MCF 10A (cell line): Measurements from ENCODE around the gene NEMP1. TPM values are rescaled to one million over a fixed set of nuclear protein-coding genes. Genes with fewer than 3 reads are reported as not detected.

Experiments used
- BruUV-seq: library from RNA; stranded (reverse); fragments of 400-500 nt; replicated peaks from 2 replicates; lab custom pipeline; 2021; lab: Mats Ljungman, UMichigan
- CTCF ChIA-PET: fragments of 300-600 bp; sonication (Branson Sonifier 250); formaldehyde crosslinking; extraction: SDS; loops from one replicate; lab custom pipeline; 2021; ENCODE audit warnings: antibody characterized with exemption, inconsistent platforms; lab: Yijun Ruan, JAX
- POLR2A ChIA-PET: fragments of 300-600, 350-650 bp; sonication (Branson Sonifier 250); formaldehyde crosslinking; extraction: SDS; loops from one replicate; lab custom pipeline; 2020; ENCODE audit warnings: antibody characterized with exemption, inconsistent platforms; lab: Yijun Ruan, JAX
- DNase-seq: peaks from one replicate; pipeline ENCODE4 v3.0.0-alpha.2; 2018; ENCODE audit not compliant: unreplicated experiment
- H3K27ac Mint-ChIP-seq: one replicate; pipeline ENCODE4 v1.8.0; 2022; ENCODE audit warnings: mild to moderate bottlenecking, low read depth, mixed read lengths; ENCODE audit not compliant: unreplicated experiment
- H3K27me3 Mint-ChIP-seq: one replicate; pipeline ENCODE4 v1.8.0; 2022; ENCODE audit warnings: mixed read lengths; ENCODE audit not compliant: insufficient read depth, unreplicated experiment
- H3K36me3 Mint-ChIP-seq: one replicate; pipeline ENCODE4 v1.8.0; 2022; ENCODE audit warnings: mild to moderate bottlenecking, moderate library complexity, mixed read lengths; ENCODE audit not compliant: insufficient read depth, unreplicated experiment
- H3K4me1 Mint-ChIP-seq: one replicate; pipeline ENCODE4 v1.8.0; 2022; ENCODE audit warnings: mixed read lengths; ENCODE audit not compliant: insufficient read depth, unreplicated experiment
- H3K4me3 Mint-ChIP-seq: one replicate; pipeline ENCODE4 v1.8.0; 2022; ENCODE audit warnings: mild to moderate bottlenecking, moderate library complexity, mixed read lengths; ENCODE audit not compliant: unreplicated experiment
- H3K9me3 Mint-ChIP-seq: one replicate; pipeline ENCODE4 v1.8.0; 2022; ENCODE audit warnings: mixed read lengths; ENCODE audit not compliant: unreplicated experiment
- intact Hi-C: fragments of 100-400 bp; cut with micrococcal nuclease; formaldehyde crosslinking; loops from 2 replicates; pipeline ENCODE4 v1.14.1; 2022
- total RNA-seq: library from RNA; stranded (reverse); gene quantifications from 2 replicates; pipeline ENCODE4 v1.2.3, GENCODE V29; 2022
- TF ChIP-seq, protein P1 (sequence below): fragments of 200-600 bp; IDR thresholded peaks from one replicate; pipeline ENCODE4 v1.8.0; 2022; ENCODE audit warnings: antibody characterized with exemption, mild to moderate bottlenecking; ENCODE audit not compliant: unreplicated experiment

The NEMP1 gene
- total RNA-seq, 1 experiment from 2014 or later: 17.5 TPM

GRCh38 chr12:57051011-57051410, 27.6 kb downstream of the NEMP1 start:
- Mint-ChIP-seq H3K27me3 (peaks cover 16% of the 10 kb centered on the region), H3K4me3 (no peak overlapping the region), H3K4me1 (no peaks in the 10 kb centered on the region), H3K36me3 (no peaks in the 10 kb centered on the region), H3K27ac (no peak overlapping the region), H3K9me3 (no peaks in the 10 kb centered on the region)
- no peak for DNase-seq
- POLR2A ChIA-PET: interaction anchor here (0.5 to 1.0 kb wide), 2 partner anchors 14 to 24 kb away, joined by 3 read pairs; no protein-coding TSS in a partner anchor
- BruUV-seq: no TSS peak
- CTCF ChIA-PET: interaction anchor here (0.6 to 6.9 kb wide), 4 partner anchors 10 to 235 kb away, joined by 3 to 82 read pairs (median 6); partner anchors contain the start of gene ZBTB39
- intact Hi-C loops: no loop called here
- TF ChIP-seq, protein P1, sequence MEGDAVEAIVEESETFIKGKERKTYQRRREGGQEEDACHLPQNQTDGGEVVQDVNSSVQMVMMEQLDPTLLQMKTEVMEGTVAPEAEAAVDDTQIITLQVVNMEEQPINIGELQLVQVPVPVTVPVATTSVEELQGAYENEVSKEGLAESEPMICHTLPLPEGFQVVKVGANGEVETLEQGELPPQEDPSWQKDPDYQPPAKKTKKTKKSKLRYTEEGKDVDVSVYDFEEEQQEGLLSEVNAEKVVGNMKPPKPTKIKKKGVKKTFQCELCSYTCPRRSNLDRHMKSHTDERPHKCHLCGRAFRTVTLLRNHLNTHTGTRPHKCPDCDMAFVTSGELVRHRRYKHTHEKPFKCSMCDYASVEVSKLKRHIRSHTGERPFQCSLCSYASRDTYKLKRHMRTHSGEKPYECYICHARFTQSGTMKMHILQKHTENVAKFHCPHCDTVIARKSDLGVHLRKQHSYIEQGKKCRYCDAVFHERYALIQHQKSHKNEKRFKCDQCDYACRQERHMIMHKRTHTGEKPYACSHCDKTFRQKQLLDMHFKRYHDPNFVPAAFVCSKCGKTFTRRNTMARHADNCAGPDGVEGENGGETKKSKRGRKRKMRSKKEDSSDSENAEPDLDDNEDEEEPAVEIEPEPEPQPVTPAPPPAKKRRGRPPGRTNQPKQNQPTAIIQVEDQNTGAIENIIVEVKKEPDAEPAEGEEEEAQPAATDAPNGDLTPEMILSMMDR: no peak

DNA sequence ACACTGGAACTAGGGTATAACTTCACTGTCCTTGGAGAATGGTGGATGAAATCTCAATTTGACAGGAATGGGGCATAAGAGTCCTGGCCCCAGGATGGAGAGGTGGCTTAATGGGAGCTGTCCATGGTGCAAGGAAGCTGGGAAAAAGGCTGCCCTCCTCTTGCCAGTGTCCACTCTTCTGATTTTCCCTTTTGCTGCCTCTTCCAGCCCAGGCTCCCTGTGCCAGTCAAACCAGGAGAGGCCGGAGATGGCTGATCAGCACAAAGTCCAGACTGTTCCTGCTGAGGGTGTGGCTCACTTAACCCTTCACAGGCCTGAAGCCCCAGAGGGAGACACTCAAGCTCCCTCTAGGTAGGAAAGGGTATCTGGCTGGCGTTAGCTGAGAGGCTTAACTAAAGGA, 28.7 kb downstream of the NEMP1 start, which contains the start of gene MYO1A:
Gene MYO1A (minus strand): TSS at position 240 of the 400 bp plus-strand sequence. CDS start 1,806 bp downstream, outside the sequence.
- no TSS peak for BruUV-seq
- ChIA-PET POLR2A (interaction anchor here (1.0 kb wide), 1 partner anchor 19 kb away, joined by 3 read pairs; no protein-coding TSS in a partner anchor), CTCF (interaction anchor here (2.4 to 6.9 kb wide), 2 partner anchors 11 to 43 kb away, joined by 10 to 82 read pairs; partner anchors contain the start of gene ZBTB39)
- TF ChIP-seq, protein P1: no peak
- Mint-ChIP-seq H3K9me3 (no peaks in the 10 kb centered on the region), H3K4me3 (no peak within 1 kb of the TSS), H3K4me1 (no peaks in the 10 kb centered on the region), H3K27me3 (peaks cover 27% of the 10 kb centered on the region), H3K27ac (no peak within 1 kb of the TSS), H3K36me3 (no peaks in the 10 kb centered on the region)
- peak; percentile 28 for DNase-seq
- intact Hi-C loops: no loop called here

GRCh38 chr12:57049119-57049446, 29.5 kb downstream of the NEMP1 start:
- DNase-seq: no peak
- Mint-ChIP-seq H3K27me3 (peaks cover 28% of the 10 kb centered on the region), H3K27ac (no peak overlapping the region), H3K36me3 (no peaks in the 10 kb centered on the region), H3K9me3 (no peaks in the 10 kb centered on the region), H3K4me3 (no peak overlapping the region), H3K4me1 (no peaks in the 10 kb centered on the region)
- TF ChIP-seq, protein P1: no peak
- ChIA-PET CTCF (interaction anchor here (0.6 to 6.9 kb wide), 4 partner anchors 12 to 414 kb away, joined by 4 to 82 read pairs (median 6); partner anchors contain the start of gene ZBTB39), POLR2A (no interaction called here)
- no TSS peak for BruUV-seq
- intact Hi-C loops: no loop called here

- ChIA-PET POLR2A (interaction anchor here (0.8 kb wide), 1 partner anchor 17 kb away, joined by 3 read pairs; no protein-coding TSS in a partner anchor), CTCF (interaction anchor here (0.7 to 6.9 kb wide), 7 partner anchors 12 to 64 kb away, joined by 3 to 82 read pairs (median 4); partner anchors contain the start of gene ZBTB39)
- intact Hi-C loops: no loop called here
- H3K36me3 Mint-ChIP-seq: no peaks in the 10 kb centered on the region
- no peaks in the 10 kb centered on the region for H3K9me3 Mint-ChIP-seq
- H3K4me3 Mint-ChIP-seq: no peak overlapping the region
- H3K27ac Mint-ChIP-seq: no peak overlapping the region
- DNase-seq: no peak
- no peaks in the 10 kb centered on the region for H3K4me1 Mint-ChIP-seq
- BruUV-seq: no TSS peak
- TF ChIP-seq, protein P1: no peak
- peaks cover 28% of the 10 kb centered on the region for H3K27me3 Mint-ChIP-seq
Observed at GRCh38 chr12:57048423-57049118, 30.0 kb downstream of the NEMP1 start.
